SJSA1 (cell line): ENCODE data around the gene LSMEM2. TPM values are rescaled to one million over a fixed set of nuclear protein-coding genes. Genes with fewer than 3 reads are reported as not detected.
A peak's percentile ranks its signal among the peaks of the same experiment; 100 is the strongest.
"Not testable (repeated sequence)": the region's sequence is repeated elsewhere in the genome, so short reads cannot be mapped to it uniquely, and the experiment has no call there.

Experiments used
- DNase-seq, 2 experiments: peaks; one replicate each; pipeline ENCODE4 v3.0.0-alpha.2; 2015 to 2020; ENCODE audit warnings: low spot score in 2 of 2, low read depth in 1 of 2
- H3K27ac ChIP-seq: fragments of 250-450 bp; sonication (Bioruptor Pico); 2 replicates; pipeline ENCODE4 v1.5.1; 2020; ENCODE audit warnings: mild to moderate bottlenecking, moderate library complexity
- H3K27me3 ChIP-seq: fragments of 250-450 bp; sonication (Bioruptor Pico); replicated peaks from 2 replicates; pipeline ENCODE4 v1.5.1; 2020; ENCODE audit warnings: mild to moderate bottlenecking, moderate library complexity
- H3K36me3 ChIP-seq: fragments of 250-450 bp; sonication (Bioruptor Pico); 2 replicates; pipeline ENCODE4 v1.5.1; 2020; ENCODE audit warnings: mild to moderate bottlenecking
- H3K4me1 ChIP-seq: fragments of 250-450 bp; sonication (Bioruptor Pico); replicated peaks from 2 replicates; pipeline ENCODE4 v1.6.1; 2021; ENCODE audit warnings: mild to moderate bottlenecking
- H3K4me3 ChIP-seq: fragments of 250-450 bp; sonication (Bioruptor Pico); 2 replicates; pipeline ENCODE4 v1.5.1; 2020; ENCODE audit warnings: mild to moderate bottlenecking
- H3K9me3 ChIP-seq: fragments of 250-450 bp; sonication (Bioruptor Pico); replicated peaks from 2 replicates; pipeline ENCODE4 v1.5.1; 2020; ENCODE audit warnings: mild to moderate bottlenecking
- total RNA-seq: library from RNA; depleted of rRNA; stranded (reverse); fragments of >200 nt; shearing (Covaris generic); gene quantifications from 2 replicates; pipeline ENCODE4 v1.2.3, GENCODE V29; 2014

Gene LSMEM2
- total RNA-seq, 1 experiment from 2014 or later, result not detected

DNA sequence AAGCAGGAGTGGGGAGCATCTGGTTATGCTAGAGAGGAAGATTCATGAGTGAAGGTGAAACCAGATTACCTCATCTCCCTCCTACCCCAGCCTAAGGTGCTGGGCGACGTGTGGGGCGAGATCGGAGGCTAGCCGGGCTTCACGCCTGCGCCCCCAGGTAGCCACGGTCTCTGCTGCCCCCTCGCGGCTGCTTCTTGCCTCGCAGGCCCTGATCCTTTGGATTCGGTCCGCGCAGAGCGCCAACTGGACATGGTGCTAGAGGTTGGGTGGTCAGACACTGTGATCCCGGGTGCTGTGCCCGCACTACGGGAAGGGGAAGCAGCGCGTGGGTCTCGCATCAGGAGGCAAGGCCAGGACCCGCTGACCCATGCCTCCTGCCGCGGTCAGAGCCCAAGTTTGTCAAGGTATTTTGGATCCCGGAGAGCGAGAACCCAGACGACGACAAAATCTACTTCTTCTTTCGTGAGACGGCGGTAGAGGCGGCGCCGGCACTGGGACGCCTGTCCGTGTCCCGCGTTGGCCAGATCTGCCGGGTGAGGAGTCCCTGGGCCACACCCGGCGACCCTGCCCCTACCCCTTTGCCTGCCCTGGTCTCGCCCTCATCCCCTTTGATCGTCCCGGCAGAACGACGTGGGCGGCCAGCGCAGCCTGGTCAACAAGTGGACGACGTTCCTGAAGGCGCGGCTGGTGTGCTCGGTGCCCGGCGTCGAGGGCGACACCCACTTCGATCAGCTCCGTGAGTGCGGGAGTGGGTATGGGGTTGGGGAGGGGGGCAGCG, 5.8 kb upstream of the LSMEM2 start:
- Histone ChIP-seq H3K4me1 (peaks cover 31% of the 10 kb centered on the region), H3K36me3 (no peaks in the 10 kb centered on the region), H3K27me3 (no peaks in the 10 kb centered on the region), H3K4me3 (peak overlapping the region; percentile 21), H3K9me3 (no peaks in the 10 kb centered on the region), H3K27ac (no peak overlapping the region)
- DNase-seq, result peak; percentile 74 to 82

DNA sequence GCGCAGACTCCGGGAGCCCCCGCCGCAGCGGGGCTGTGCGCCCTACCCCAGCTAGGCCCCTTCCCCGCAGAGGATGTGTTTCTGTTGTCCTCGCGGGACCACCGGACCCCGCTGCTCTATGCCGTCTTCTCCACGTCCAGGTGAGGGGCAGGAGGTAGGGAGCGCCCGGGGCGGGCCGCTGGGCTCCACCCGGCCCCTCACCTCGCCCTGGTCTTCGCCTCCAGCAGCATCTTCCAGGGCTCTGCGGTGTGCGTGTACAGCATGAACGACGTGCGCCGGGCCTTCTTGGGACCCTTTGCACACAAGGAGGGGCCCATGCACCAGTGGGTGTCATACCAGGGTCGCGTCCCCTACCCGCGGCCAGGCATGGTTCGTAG, 5.2 kb upstream of the LSMEM2 start:
- Histone ChIP-seq H3K4me3 (no peak overlapping the region), H3K27me3 (no peaks in the 10 kb centered on the region), H3K27ac (no peak overlapping the region)

GRCh38 chr3:50274371-50275104, 4.3 kb upstream of the LSMEM2 start:
- H3K27me3 ChIP-seq, result no peaks in the 10 kb centered on the region
- peaks cover 17% of the 10 kb centered on the region for H3K4me1 ChIP-seq
- H3K36me3 ChIP-seq, result no peaks in the 10 kb centered on the region
- no peak overlapping the region for H3K4me3 ChIP-seq
- no peak overlapping the region for H3K27ac ChIP-seq
- no peaks in the 10 kb centered on the region for H3K9me3 ChIP-seq
- DNase-seq, result peak; percentile 54 to 57

More for the DNA sequence above, 5.2 kb upstream of the LSMEM2 start:
- H3K9me3 ChIP-seq, result no peaks in the 10 kb centered on the region
- H3K4me1 ChIP-seq, result peaks cover 25% of the 10 kb centered on the region
- no peak for DNase-seq
- no peaks in the 10 kb centered on the region for H3K36me3 ChIP-seq

- Histone ChIP-seq H3K36me3 (no peaks in the 10 kb centered on the region), H3K27me3 (no peaks in the 10 kb centered on the region), H3K27ac (no peak overlapping the region), H3K4me3 (no peak overlapping the region), H3K4me1 (peaks cover 8% of the 10 kb centered on the region), H3K9me3 (no peaks in the 10 kb centered on the region)
- no peak for DNase-seq
Observed at GRCh38 chr3:50275141-50275995, 3.5 kb upstream of the LSMEM2 start.

- H3K36me3 ChIP-seq, result no peaks in the 10 kb centered on the region
- no peak overlapping the region for H3K4me3 ChIP-seq
- no peak overlapping the region for H3K27ac ChIP-seq
- no peaks in the 10 kb centered on the region for H3K9me3 ChIP-seq
- no peaks in the 10 kb centered on the region for H3K27me3 ChIP-seq
- H3K4me1 ChIP-seq, result peaks cover 7% of the 10 kb centered on the region
- no peak for DNase-seq
Observed at GRCh38 chr3:50275996-50276761, 2.7 kb upstream of the LSMEM2 start.

- Histone ChIP-seq H3K4me3 (no peak overlapping the region), H3K27ac (no peak overlapping the region), H3K36me3 (no peaks in the 10 kb centered on the region), H3K9me3 (no peaks in the 10 kb centered on the region), H3K4me1 (peaks cover 7% of the 10 kb centered on the region), H3K27me3 (no peaks in the 10 kb centered on the region)
- no peak for DNase-seq
Observed at GRCh38 chr3:50276762-50277101, 2.2 kb upstream of the LSMEM2 start.

- H3K36me3 ChIP-seq, result no peaks in the 10 kb centered on the region
- peaks cover 3% of the 10 kb centered on the region for H3K4me1 ChIP-seq
- H3K27ac ChIP-seq, result no peak overlapping the region
- no peak overlapping the region for H3K4me3 ChIP-seq
- no peaks in the 10 kb centered on the region for H3K9me3 ChIP-seq
- DNase-seq, result no peak
- no peaks in the 10 kb centered on the region for H3K27me3 ChIP-seq
Observed at GRCh38 chr3:50278123-50278879, 586 bp upstream of the LSMEM2 start.

DNA sequence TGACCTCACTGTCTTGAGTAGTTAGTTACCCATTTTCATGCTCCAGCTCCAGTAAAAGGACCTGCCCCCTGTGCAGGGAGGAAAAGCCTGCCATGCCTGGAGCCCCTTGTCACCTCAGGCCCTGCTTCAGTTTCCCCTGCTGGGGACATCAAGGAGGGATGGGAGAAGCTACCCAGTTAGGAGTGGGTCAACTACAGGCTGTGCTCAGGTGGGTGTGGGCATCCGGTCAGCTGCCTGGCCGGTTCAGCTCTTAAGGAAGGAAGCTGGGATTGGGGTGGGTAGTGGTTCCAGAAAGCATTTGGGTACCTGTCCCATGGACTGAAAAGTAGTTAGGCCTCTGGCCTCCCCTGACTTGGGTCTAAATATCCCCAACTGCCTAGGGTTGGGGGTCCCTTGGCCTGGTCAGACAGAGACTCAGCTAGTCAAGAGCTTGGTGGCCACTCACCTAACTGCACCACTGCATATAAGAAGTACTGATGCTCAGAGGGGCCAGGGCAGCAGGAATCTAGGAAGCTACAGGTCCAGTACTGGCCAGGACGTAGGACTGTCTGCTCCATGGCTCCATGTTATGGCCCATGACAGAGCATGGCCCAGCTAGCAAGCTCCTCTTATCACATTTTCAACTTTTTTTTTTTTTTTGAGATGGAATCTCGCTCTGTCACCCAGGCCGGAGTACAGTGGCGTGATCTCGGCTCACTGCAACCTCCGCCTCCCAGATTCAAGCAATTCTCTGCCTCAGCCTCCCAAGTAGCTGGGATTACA, 549 bp downstream of the LSMEM2 start:
- DNase-seq, result no peak
- Histone ChIP-seq H3K4me1 (no peaks in the 10 kb centered on the region), H3K9me3 (no peaks in the 10 kb centered on the region), H3K27ac (no peak overlapping the region), H3K27me3 (no peaks in the 10 kb centered on the region), H3K36me3 (no peaks in the 10 kb centered on the region), H3K4me3 (no peak overlapping the region)

DNA sequence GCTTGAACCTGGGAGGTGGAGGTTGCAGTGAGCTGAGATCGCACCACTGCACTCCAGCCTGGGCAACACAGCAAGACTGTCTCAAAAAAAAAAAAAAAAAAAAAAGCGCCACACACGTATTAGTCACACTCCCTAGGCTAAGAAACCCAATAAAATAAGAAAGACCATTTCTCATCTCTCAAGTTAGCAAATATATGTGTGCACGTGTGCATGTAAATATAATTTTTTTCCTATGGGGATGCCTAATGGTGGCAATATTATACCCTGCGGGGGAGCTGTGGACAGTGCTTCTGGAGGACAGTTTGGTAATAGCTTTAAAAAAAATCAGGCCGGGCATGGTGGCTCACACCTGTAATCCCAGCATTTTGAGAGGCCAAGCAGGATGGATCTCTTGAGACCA, 5.2 kb downstream of the LSMEM2 start:
- H3K4me1 ChIP-seq, H3K4me3 ChIP-seq, H3K27ac ChIP-seq, DNase-seq, H3K9me3 ChIP-seq, H3K27me3 ChIP-seq: not testable (repeated sequence)
- peaks cover 21% of the 10 kb centered on the region for H3K36me3 ChIP-seq

DNA sequence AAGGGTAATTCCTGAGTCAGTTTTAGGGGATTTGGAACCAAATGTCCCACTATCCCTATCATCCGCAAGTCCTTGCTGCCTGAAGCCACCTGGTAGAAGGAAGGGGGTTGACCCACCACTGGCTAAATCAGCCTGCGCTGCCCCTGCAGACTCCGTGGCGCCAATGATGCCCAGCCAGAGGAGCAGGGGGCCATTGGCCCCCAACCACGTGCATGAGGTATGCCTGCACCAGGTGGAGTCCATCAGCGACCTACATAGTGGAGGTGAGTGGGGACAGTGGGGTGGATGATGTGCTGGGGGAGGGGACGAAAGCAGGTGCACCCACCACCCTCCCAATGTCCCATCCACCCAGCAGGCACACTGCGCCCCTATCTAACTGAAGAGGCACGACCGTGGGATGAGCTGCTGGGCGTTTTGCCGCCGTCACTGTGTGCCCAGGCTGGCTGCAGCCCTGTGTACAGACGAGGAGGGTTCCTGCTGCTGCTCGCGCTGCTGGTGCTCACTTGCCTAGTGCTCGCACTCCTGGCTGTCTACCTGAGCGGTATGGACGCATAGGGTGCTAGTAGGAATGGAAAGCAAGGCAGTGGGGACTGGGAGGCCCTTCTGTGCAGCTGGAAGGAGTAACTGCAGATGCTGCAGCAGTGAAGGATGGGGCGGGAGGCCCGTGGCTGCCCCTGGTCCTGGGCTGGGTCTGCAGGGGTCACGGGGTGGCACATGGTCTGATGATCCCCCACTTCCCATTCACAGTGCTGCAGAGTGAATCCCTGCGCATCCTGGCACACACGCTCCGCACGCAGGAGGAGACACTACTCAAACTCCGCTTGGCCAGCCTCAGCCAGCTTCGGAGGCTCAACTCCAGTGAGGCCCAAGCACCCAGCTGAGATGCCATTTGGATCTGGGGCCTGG, 7.7 kb downstream of the LSMEM2 start:
- Histone ChIP-seq H3K36me3 (peaks cover 36% of the 10 kb centered on the region), H3K27me3 (no peaks in the 10 kb centered on the region), H3K4me3 (no peak overlapping the region), H3K9me3 (no peaks in the 10 kb centered on the region), H3K4me1 (peaks cover 6% of the 10 kb centered on the region; the same call in 1 of the 2 replicates), H3K27ac (no peak overlapping the region)
- no peak for DNase-seq

- Histone ChIP-seq H3K27me3 (no peaks in the 10 kb centered on the region), H3K36me3 (peaks cover 42% of the 10 kb centered on the region), H3K9me3 (no peaks in the 10 kb centered on the region), H3K4me1 (peaks cover 8% of the 10 kb centered on the region; the same call in 1 of the 2 replicates), H3K4me3 (no peak overlapping the region), H3K27ac (no peak overlapping the region)
- no peak for DNase-seq
Observed at GRCh38 chr3:50287262-50287661, 8.4 kb downstream of the LSMEM2 start.
